Non-pigmented ciliary epithelial cell (primary cell): ENCODE measurements around the gene VWA3B.
"Not testable (repeated sequence)": the region's sequence is repeated elsewhere in the genome, so short reads cannot be mapped to it uniquely, and the experiment has no call there.

Experiments
- DNase-seq: peaks from one replicate; pipeline ENCODE4 v3.0.0-alpha.2; 2010; ENCODE audit warnings: low read depth

The VWA3B gene

GRCh38 chr2:98085649-98086048 is 1.3 kb upstream of the VWA3B start:
- no peak for DNase-seq

- DNase-seq = no peak
These were observed 567 bp downstream of the VWA3B start for GRCh38 chr2:98087447-98088020.

DNA sequence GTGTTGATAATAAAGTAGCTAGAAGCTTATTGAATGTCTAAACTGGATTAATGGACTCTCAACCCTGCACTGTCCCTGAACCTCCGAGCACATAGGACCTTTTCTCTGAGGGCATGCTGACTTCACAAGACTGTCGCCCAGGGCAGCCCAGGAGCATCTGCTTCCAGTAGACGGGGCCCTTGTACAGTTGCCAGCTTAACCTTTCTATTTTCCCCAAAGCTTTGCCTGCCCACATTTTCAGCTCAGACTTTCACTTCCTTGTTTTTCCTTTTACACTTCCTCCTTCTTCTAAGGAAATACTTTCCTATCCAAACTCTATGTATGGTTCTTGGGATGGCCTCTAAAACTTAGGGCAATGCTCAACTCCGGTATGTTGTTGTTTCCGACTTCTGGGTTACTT is 1.3 kb downstream of the VWA3B start:
- DNase-seq = no peak

GRCh38 chr2:98089941-98090340 is 3.0 kb downstream of the VWA3B start:
- no peak for DNase-seq

DNA sequence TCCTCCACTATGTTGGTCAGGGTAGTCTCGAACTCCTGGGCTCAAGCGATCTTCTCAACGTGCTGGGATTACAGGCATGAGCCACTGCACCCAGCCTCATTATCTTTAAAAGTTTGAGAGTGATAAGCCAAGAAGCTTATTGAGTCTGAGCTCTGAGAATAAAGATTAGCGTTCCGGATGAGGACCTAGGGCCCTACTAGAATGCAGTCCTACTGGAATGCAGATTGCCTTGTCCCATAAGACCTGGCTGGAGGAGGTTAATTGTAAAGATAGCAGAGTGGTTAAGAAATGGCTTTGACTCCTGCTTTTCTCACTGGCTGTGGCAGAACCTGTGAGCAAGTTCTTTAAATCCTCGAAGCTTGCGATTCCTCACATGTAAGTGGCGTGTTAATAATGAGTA is 4.0 kb downstream of the VWA3B start:
- no peak for DNase-seq

DNA sequence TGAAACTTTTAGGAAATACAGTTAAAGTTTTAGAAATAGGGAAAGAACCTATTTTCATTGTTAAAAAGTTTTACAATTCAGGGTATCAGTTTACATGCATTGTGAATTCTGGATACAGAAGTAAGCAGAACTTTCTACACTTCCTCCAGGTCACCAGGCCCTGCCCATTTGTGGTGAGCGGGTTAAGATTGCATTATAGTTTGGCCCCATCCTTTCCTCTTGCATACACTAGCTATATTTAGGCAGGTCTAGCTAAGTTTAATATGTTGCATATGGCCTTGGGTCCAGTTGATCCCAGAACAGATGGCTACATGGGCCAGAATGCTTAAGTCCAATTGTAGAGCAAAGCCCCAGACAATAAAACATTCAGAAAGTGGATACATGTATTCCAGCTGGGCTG is 4.8 kb downstream of the VWA3B start:
- no peak for DNase-seq

DNA sequence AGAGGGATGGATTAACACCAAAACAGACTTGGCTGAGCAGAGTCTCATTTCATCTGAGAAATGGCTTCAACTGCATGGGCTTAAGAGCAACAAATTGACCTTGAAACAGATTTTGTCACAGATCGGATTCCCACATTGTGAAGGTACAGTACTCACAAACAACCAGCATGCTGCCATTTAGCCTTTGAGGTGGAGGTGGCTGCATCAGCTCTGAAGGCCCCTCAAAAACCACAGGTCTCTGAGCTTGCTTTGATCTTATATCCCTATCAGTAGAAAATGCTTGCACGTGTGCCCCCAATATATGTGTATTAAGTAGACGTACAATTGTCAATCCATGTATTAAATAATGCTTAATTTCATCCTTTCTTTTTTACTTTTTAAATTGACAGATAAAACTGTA is 6.2 kb downstream of the VWA3B start:
- no peak for DNase-seq

GRCh38 chr2:98093611-98094010 is 6.6 kb downstream of the VWA3B start:
- DNase-seq = no peak

DNA sequence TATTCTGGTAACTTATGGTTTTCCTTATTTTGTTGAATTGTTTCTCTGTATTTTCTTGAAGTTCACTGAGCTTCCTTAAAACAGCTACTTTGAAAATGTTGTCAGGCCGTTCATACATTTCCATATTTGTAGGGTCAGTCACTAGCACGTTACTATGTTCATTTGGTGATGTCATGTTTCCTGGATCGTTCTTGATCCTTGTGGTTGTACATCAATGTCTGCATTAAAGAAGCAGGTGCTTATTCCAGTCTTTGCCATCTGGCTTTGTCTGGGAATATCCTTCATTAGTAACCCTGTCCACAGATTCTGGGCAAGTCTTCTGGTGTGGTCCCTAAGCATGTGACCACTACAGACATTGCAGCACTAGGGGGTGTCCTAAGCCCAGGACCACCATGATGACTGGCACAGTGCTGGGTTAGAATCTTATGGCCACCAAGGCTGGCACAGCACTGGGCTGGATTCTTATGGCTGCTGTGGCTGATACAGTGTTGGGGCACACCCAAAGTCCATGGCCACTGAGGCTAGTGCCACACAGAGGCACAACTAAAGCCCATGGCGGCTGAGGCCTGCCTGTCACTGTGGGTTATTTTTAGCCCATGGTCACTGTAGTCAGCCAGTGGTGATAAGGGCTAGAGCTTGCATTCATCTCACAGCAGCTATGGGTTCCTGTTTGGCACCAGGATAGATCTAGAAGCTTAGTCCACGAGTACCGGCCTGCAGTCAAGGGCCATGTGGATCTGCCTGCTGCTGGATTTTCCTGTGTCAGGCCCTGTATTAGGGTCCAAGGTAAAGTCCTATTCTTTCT is 13.2 kb downstream of the VWA3B start:
- no peak for DNase-seq

DNA sequence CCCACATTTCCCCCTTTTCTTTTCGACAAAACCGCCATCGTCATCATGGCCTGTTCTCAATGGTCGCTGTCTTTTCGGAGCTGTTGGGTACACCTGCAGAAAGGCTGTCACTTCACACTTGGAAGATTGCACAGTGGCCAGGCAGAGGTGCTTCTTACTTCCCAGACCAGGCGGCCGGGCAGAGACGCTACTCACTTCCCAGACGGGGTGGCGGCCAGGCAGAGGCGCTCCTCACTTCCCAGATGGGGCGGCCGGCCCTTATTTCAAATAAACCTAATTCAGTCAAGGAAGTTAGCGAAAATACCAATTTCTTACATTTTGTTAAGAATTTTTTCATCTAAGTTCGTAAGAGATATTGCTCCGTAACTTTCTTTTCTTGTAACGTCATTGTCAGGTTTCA is 15.3 kb downstream of the VWA3B start:
- DNase-seq = not testable (repeated sequence)

GRCh38 chr2:98102878-98103277 is 15.9 kb downstream of the VWA3B start:
- no peak for DNase-seq

- no peak for DNase-seq
These were observed 21.1 kb downstream of the VWA3B start for GRCh38 chr2:98108110-98108509.

- DNase-seq = no peak
These were observed 23.8 kb downstream of the VWA3B start for GRCh38 chr2:98110741-98111140.

DNA sequence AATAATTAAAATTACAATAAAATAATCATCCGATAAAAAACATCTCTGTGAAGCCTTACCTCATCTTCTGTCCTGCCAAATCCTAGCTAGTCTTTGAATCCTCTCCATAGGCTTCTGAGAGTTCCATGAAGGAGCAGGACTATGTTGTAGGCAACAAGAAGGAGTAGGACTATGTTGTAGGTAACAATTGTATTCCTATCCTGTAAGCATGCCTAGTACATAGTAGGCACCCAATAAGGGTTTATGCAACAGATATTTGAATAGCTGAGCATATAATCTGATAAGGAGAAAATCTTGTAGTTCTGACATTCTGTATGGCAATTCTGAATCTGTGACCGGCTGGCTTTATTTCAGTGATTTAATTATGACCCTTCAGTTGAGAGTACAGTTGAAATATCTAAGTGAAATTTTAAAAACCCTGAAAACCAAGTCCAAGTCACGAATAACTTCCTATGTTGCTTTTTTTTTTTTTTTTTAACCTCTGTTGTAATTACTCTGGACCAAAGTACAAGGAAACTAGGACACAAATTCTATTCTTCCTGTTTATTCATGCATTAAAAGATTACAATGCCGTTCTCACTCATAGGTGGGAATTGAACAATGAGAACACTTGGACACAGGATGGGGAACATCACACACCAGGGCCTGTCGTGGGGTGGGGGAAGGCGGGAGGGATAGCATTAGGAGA is 27.8 kb downstream of the VWA3B start:
- no peak for DNase-seq

GRCh38 chr2:98118161-98118560 is 31.2 kb downstream of the VWA3B start:
- DNase-seq = peak; percentile 19

GRCh38 chr2:98118852-98119251 is 31.9 kb downstream of the VWA3B start:
- DNase-seq = no peak

- DNase-seq = no peak
These were observed 34.2 kb downstream of the VWA3B start for GRCh38 chr2:98121149-98121548.

GRCh38 chr2:98122524-98122923 is 35.6 kb downstream of the VWA3B start:
- no peak for DNase-seq

GRCh38 chr2:98123286-98123685 is 36.3 kb downstream of the VWA3B start:
- DNase-seq = no peak

DNA sequence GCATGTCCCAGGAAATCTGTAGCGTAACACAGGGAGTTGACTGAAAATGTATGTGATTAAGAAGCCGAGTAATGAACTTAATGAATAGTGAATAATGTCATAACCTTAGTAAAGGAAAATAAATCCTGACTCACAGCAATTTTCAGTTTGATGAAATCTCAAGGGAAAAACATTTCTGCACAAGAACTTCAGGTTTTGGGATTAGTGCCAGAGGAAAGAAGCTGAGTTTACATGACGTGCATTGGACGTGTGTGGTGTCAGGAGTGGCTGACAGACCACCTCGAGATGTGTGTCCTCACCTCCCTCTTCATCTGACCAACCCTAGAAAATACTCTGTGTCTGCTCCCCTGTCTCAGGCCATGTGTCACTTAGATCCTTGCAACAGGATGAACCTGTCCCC is 39.1 kb downstream of the VWA3B start:
- no peak for DNase-seq

DNA sequence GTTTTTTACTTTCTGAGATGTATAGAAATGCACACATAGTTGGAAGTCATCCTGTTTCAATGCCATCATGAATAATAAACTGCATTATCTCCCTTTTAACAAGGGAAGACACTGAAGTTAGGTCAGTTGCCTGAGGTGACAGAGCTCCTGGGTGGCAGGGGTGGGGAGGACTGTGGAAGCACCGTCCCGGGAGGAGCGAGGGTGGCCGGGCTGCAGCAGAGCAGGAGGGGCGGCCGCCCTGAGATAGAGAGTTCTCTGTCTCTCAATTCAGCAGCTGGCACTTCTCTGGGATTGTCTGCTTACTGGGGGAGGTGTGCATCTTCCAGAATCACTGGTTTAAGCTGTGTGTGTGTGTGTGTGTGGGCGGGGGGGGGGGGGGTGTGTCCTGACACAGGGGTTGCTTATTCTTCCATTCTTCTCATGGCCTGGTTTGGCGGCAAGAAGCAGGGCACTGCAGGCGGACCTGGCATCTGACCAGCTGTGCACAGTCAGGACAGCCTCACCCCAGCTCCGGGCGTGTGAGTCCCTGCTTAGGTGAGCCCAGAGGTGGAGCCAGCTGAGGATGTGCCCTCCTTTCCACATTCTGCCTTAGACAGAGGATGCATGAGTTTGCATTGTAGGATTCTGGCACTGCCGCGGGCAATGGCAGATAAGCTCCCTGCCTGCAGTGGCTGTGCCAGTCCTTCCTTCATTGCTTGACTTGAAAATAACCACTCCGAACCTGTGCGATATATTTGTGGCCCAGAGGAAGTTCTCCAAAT is 40.4 kb downstream of the VWA3B start:
- DNase-seq = no peak

- no peak for DNase-seq
These were observed 41.7 kb downstream of the VWA3B start for GRCh38 chr2:98128556-98129109.
